Gastrocnemius medialis (tissue), 4 donors: ENCODE results near the gene SSR1.

Source experiments
- CTCF ChIP-seq, 5 experiments: fragments of 450-650 bp in 3 of 5; fragments of 200-600 bp in 2 of 5; sonication (generic) in 2 of 5; IDR thresholded peaks in 4 of 5; conservative IDR thresholded peaks in 1 of 5; 1 replicate in 4 of 5; 2 replicates in 1 of 5; pipeline ENCODE4 v1.5.1; 2016 to 2019; ENCODE audit warnings: antibody characterized with exemption in 5 of 5, mild to moderate bottlenecking in 3 of 5, moderate library complexity in 3 of 5
- POLR2A ChIP-seq, 2 donors: fragments of 450-650 bp; IDR thresholded peaks; one replicate each; pipeline ENCODE4 v1.6.1; 2017; ENCODE audit warnings: antibody characterized with exemption in 2 of 2, mild to moderate bottlenecking in 2 of 2, moderate library complexity in 2 of 2

GRCh38 chr6:7260291-7261031, 52.5 kb downstream of the SSR1 start:
- TF ChIP-seq POLR2A (IDR thresholded peaks at IDR 0.05) (no peak), CTCF (IDR thresholded peaks at IDR 0.05 in 4 of 5, conservative IDR thresholded peaks at IDR 0.05 in 1 of 5) (no peak)
